Left cardiac atrium (tissue), 4 donors: ENCODE measurements around the gene CREBBP. TPM values are rescaled to one million over a fixed set of nuclear protein-coding genes. Genes with fewer than 3 reads are reported as not detected.
A peak's percentile ranks its signal among the peaks of the same experiment; 100 is the strongest.

Source experiments
- ATAC-seq, 2 donors: fragments of 200-7000 bp; cut with Tn5 transposase; one replicate each; pipeline ENCODE4 v1.9.1; 2020; ENCODE audit warnings: mild to moderate bottlenecking in 2 of 2, moderate library complexity in 2 of 2
- DNase-seq: peaks from one replicate; pipeline ENCODE4 v3.0.0-alpha.2; 2020
- intact Hi-C, 2 donors: fragments of 100-400 bp; cut with DNase I; formaldehyde crosslinking; loops; one replicate each; pipeline versions ENCODE4 v1.14.1 to v1.15.1; 2022 to 2023
- total RNA-seq, 2 donors: library from RNA; stranded (reverse); fragmentation: NEBNext Ultra II Directional; extraction: Animal tissue kit (Norgen Biotek cat#: 25700); gene quantifications; one replicate each; pipeline ENCODE4 v1.2.1, GENCODE V29; 2021
- donor health status: DM: no; HTN: yes; CAD: no.
- donor health status: DM: no; HTN: yes; CAD: no; lungs with severe emphysema.
- donor health status: DM: yes; HTN: yes; CAD: no.
- donor health status: Dilated cardiomyopathy.

CREBBP gene
- total RNA-seq, 2 donors from 2014 or later: 39.0 to 39.3 TPM

- intact Hi-C loops: loop anchor here in 1 of 2 donors (10.0 kb wide), 1 partner anchor 91 kb away; no protein-coding TSS in a partner anchor
- ATAC-seq (no peak), DNase-seq (no peak)
Measured at GRCh38 chr16:3783516-3783915, 97.0 kb downstream of the CREBBP start.

DNA sequence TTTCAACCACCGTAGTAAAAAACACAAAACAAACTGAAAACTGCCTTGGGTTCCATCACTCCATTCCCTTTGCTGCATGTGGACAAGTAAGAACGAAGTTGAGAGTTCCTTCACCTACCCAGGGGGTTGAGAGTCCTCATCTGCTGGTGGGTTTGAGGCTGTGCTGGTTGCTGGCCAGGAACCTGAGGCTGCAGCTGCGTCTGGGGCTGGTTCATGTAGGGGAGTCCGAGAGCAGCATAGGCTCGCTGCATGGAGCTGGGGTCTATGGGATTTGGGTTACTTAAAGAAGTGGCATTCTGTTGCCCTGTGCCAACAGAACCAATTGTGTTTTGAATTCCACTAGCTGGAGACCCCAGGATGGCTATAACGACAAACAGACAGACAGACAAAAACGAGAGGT lies 97.9 kb downstream of the CREBBP start:
- DNase-seq (no peak), ATAC-seq (no peak)
- intact Hi-C loops: loop anchor here in 1 of 2 donors (10.0 kb wide), 1 partner anchor 92 kb away; no protein-coding TSS in a partner anchor

GRCh38 chr16:3781421-3781820 lies 99.1 kb downstream of the CREBBP start:
- intact Hi-C loops: loop anchor here in 1 of 2 donors (10.0 kb wide), 1 partner anchor 93 kb away; no protein-coding TSS in a partner anchor
- ATAC-seq (no peak), DNase-seq (no peak)

DNA sequence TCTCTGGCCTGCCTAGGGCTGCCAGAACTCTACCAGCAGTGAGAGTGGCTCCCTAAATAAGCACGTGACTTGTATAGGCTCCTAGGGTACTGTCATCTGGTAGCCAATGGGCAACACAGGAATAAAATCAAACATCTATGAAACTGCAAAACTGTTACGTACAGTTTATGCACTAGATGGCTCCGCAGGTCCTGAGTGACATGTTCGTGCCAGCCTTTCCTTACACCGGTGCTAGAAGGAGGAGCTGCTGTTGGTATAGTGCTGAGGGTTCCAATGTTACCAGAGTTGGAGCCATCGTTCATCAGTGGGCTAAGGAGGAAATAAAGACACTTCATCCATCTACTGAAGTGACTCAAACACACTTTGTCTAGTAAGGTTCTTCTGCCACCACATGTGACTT lies 99.9 kb downstream of the CREBBP start:
- intact Hi-C loops: loop anchor here in 1 of 2 donors (10.0 kb wide), 1 partner anchor 94 kb away; no protein-coding TSS in a partner anchor
- ATAC-seq (no peak), DNase-seq (no peak)

DNA sequence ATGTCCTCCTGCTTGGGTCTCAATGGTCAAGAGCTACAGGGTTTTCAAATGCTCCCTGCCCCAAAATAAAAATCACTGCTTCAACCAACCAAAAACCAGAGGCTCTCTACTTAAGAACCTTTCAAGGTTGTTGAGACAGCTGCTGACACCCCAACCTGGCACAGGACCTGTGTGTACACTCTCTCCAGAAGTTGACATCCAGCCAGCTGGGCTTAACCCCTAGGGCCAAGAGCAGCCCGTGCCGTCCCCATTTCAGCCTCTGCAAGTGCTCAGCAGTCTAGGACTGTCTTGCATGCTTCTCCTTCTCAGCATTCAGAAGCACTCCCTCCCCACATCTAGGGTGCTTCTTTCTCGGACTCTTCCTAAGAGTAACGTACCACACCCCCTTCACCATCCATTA lies 104.2 kb downstream of the CREBBP start:
- ATAC-seq: no peak
- intact Hi-C loops: no loop called here
- no peak for DNase-seq

- ATAC-seq: peak in 1 of 2 donors; percentile 30
- intact Hi-C loops: no loop called here
Measured at GRCh38 chr16:3774819-3775218, 105.7 kb downstream of the CREBBP start.

DNA sequence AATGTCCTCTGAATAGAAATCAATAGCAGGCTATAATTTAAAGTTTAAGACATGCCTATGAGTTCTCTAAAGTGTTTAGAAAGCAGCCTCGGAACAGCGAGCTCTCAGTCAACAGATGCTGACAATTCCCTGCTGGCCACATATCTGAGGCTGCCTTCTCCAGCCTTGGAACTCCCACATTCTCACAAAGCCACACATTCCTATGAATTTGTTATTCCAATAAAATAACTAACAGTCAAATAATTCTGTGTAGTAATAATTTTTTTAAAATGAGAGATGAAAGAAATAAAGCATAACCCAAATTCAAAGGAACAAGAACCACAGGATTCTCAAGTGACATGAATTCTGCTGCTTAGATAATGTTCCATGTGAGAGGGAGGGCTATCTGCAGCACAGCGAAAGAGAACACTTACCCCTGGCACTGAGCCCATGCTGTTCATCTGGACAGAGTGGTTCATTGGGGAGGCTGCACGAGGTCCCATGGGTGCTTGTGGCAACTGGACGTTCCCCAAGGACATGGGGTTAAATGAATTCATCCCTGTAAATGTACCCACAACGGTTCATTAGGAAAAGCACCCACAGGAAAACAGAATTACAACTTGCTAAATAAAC lies 106.3 kb downstream of the CREBBP start:
- intact Hi-C loops: no loop called here

More at GRCh38 chr16:3774819-3775218, 105.7 kb downstream of the CREBBP start:
- DNase-seq: no peak

DNA sequence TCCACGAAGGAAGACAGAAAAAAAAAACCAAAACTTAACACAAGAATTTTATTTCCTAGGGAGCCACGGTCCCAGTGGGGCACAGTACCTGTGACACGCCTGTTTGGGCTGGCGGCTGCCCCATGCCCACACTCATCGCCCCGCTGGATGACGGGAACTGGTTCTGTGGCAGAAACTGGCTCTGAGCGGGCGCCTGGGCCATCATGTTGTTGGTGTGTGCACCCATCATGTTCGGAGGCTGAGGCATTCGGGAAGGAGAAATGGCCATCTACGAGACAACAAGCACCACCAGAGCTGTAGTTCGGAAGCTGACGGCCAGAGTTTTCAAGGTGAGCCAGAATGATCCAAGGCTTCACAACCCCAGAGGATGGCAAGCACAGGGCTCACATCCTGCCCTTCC lies 106.8 kb downstream of the CREBBP start:
- ATAC-seq: no peak
- DNase-seq: no peak
- intact Hi-C loops: no loop called here

More for the DNA sequence above, 106.3 kb downstream of the CREBBP start:
- peak; percentile 72 for DNase-seq
- peak; percentile 76 to 83 for ATAC-seq

DNA sequence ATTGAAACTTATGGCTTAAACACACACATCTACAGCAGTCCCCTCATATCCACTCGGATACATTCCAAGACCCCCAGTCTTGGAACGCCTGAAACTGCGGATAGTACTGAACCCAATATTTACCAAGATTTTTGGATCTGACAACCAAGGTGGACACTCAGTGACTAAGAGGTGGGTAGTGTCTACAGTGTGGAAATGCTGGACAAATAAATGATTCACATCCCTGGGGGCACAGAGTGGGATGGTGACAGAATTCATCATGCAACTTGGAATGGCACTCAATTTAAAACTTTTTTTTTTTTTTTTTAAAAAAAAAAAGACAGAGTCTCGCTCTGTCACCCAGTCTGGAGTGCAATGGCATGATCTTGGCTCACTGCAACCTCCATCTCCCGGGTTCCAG lies 109.0 kb downstream of the CREBBP start:
- DNase-seq (no peak), ATAC-seq (no peak)
- intact Hi-C loops: no loop called here

DNA sequence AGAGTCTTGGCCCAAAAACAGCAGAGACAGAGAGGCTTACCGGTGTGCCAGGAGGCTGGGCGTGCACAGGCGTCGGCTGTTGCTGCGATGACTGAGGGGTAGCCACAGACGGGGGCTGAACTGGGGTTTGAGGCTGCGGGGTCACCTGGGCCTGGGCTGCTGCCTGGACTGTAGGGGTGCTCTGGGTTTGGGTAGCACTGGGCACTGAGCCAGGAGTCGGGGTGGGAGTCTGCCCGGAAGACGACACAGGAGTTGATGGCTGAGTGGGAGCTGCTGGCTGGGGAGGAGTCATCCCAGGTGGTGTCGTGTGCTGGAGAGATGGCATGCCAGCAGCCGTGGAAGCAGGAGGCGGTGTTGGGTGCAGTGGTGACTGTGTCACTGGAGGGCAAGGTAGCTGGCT lies 110.0 kb downstream of the CREBBP start:
- no peak for DNase-seq
- ATAC-seq: no peak
- intact Hi-C loops: no loop called here

GRCh38 chr16:3769942-3770341 lies 110.6 kb downstream of the CREBBP start:
- no peak for DNase-seq

GRCh38 chr16:3769013-3769412 lies 111.5 kb downstream of the CREBBP start:
- ATAC-seq: no peak
- DNase-seq: no peak
- intact Hi-C loops: no loop called here

More at GRCh38 chr16:3769942-3770341, 110.6 kb downstream of the CREBBP start:
- intact Hi-C loops: no loop called here
- ATAC-seq: no peak

GRCh38 chr16:3767333-3767986 lies 113.1 kb downstream of the CREBBP start:
- intact Hi-C loops: no loop called here
- ATAC-seq: no peak
- no peak for DNase-seq

- DNase-seq: no peak
- ATAC-seq: no peak
- intact Hi-C loops: no loop called here
Measured at GRCh38 chr16:3766177-3766576, 114.3 kb downstream of the CREBBP start.

DNA sequence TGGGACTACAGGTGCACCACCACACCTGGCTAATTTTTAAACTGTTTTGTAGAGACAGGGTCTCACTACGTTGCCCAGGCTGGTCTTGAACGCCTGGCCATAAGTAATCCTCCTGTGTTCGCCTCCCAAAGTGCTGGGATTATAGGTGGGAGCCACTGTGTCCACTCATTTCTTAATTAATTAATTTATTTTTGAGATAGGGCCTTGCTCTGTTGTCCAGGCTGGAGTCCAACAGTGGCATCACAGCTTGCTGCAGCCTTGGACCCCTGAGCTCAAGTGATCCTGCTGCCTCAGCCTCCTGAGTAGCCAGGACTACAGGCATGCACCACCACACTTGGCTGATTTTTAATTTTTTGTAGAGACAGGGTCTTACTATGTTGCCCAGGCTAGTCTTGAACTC lies 116.1 kb downstream of the CREBBP start:
- ATAC-seq: no peak
- DNase-seq: no peak
- intact Hi-C loops: no loop called here

DNA sequence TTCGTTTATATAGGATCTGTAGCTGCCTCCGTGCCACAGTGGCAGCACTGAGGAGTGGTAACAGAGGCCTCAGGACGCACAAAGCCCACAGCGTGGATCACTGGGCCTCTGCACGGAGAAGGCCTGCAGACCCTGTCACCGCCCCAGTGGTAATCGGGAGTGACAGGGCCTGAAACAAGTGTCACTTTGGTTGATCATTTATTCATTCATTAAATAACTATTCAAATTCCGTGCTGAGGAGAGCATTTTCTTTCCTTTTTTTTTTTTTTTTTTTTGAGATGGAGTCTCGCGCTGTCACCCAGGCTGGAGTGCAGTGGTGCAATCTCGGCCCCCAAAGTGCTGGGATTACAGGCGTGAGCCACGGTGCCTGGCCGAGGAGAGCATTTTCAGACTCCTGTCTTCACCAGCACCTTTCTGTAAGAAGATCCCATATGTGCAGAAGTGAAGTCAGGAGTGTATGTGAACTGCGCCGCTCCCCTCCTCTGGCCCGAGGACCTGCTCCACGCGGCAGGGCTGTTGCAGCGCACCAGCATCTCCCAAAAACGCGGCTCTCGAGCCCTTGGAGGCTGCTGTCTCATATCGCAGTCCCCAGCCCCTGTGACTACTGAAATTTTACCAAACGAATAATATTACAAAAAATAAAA lies 118.3 kb downstream of the CREBBP start:
- DNase-seq (no peak), ATAC-seq (no peak)
- intact Hi-C loops: no loop called here

DNA sequence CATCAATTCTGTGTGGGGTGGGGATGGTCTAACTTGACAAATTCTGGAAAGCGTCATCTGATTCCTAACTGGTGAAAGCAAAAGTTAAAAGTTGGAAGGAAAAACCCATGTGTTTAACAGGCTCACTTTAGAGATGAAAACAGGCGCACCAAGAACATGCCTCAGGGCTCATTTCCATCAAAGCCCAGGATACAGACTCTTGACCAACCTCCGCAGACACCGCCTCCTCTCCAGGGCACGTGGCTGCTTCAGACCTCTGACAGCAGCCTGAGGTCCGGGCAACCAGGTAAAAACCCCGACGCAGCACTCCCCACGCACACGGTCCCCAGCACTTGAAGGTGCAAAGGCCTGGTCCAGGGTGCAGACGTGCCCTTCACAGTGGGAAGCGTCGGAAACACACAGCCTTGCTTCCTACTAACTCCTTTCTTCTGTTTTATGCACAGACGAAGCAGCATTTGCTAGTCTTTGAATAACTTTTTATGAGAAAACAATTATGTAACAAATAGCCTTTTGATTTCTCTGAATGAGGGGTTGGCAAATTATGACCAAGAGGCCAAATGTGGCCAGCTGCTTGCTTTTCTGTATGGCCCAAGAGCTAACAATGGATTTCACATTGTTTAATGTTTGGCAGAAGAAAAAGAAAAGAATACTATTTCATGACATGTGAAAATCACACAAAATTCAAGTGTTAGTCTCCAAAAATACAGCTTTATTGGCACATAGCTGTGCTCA lies 119.0 kb downstream of the CREBBP start:
- intact Hi-C loops: no loop called here
- peak in 1 of 2 donors; percentile 26 for ATAC-seq
- no peak for DNase-seq

GRCh38 chr16:3760518-3760917 lies 120.0 kb downstream of the CREBBP start:
- no peak for ATAC-seq
- intact Hi-C loops: no loop called here
- no peak for DNase-seq

- DNase-seq: no peak
- ATAC-seq: no peak
- intact Hi-C loops: no loop called here
Measured at GRCh38 chr16:3759736-3760135, 120.8 kb downstream of the CREBBP start.

GRCh38 chr16:3756113-3756512 lies 124.4 kb downstream of the CREBBP start:
- ATAC-seq (no peak), DNase-seq (no peak)
- intact Hi-C loops: no loop called here
